Measurements from ENCODE around the gene MAZ.
"Not testable (repeated sequence)": the region's sequence is repeated elsewhere in the genome, so short reads cannot be mapped to it uniquely, and the experiment has no call there.

MAZ gene

DNA sequence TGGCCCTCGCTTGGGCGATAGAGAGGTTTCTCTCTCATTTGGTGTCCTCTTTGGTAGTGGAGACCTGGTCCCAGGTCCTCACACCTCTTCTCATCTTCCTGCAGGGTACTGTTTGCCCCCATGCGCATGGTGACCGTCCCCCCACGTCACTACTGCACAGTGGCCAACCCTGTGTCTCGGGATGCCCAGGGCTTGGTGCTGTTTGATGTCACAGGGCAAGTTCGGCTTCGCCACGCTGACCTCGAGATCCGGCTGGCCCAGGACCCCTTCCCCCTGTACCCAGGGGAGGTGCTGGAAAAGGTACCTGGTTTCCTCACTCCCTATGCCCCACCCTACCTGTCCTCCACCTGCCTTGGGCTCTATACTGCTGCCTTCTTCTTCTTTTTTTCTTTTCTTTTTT lies 24.4 kb downstream of the MAZ start:
- TF ChIP-seq, protein P1, sequence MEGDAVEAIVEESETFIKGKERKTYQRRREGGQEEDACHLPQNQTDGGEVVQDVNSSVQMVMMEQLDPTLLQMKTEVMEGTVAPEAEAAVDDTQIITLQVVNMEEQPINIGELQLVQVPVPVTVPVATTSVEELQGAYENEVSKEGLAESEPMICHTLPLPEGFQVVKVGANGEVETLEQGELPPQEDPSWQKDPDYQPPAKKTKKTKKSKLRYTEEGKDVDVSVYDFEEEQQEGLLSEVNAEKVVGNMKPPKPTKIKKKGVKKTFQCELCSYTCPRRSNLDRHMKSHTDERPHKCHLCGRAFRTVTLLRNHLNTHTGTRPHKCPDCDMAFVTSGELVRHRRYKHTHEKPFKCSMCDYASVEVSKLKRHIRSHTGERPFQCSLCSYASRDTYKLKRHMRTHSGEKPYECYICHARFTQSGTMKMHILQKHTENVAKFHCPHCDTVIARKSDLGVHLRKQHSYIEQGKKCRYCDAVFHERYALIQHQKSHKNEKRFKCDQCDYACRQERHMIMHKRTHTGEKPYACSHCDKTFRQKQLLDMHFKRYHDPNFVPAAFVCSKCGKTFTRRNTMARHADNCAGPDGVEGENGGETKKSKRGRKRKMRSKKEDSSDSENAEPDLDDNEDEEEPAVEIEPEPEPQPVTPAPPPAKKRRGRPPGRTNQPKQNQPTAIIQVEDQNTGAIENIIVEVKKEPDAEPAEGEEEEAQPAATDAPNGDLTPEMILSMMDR (IDR thresholded peaks at IDR 0.05; ENCODE audit: low read depth, low read length), result no peak
- Histone ChIP-seq H3K36me3 (no peaks in the 10 kb centered on the region), H3K27ac (no peak overlapping the region)

DNA sequence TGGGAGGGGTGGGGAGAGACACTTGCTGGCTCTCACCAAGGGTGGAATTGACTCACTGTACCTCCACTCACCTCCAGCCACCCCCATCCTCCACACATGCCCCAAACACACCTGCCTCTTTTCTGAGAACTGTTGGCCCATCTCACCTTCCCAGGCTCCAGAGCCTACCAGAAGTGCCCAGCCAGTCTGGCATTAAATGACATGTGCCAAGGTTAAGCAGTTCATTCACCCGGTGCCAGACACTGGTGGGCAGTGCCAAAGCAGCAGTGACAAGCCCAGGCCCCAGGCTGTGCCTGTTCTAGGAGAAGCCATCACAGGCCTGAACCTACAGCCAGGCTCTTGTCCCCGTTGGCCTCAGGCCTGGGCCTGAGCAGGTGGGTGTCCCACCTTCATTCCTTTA lies 25.2 kb downstream of the MAZ start:
- no peaks in the 10 kb centered on the region for H3K36me3 ChIP-seq
- TF ChIP-seq, protein P1 (IDR thresholded peaks at IDR 0.05; ENCODE audit: low read depth, low read length), result no peak
- H3K4me3 ChIP-seq (ENCODE audit: low read depth, low read length), result no peak overlapping the region

More for the DNA sequence above, 24.4 kb downstream of the MAZ start:
- no peak for DNase-seq
- Histone ChIP-seq H3K9me3 (ENCODE audit: severe bottlenecking) (no peaks in the 10 kb centered on the region), H3K4me3 (ENCODE audit: low read depth, low read length) (no peak overlapping the region), H3K27me3 (ENCODE audit: insufficient read depth, low read depth, severe bottlenecking) (no peaks in the 10 kb centered on the region)

DNA sequence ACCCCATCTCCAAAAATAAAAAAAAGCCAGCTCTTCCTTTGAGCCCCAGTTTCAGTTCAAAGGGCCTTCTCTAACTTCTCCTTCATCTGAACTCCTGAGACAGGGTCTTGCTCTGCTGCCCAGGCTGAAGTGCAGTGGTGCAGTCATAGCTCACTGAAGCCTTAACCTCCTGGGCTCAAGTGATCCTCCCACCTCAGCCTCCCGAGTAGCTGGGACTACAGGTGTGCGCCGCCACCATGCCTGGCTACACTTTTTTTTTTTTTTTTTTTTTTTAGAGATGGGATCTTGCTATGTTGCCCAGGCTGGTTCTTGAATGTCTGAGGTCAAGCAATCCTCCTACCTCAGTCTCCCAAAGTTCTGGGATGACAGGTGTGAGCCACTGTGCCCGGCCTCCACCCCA lies 26.9 kb downstream of the MAZ start:
- not testable (repeated sequence) for H3K9me3 ChIP-seq (ENCODE audit: severe bottlenecking); H3K4me3 ChIP-seq (ENCODE audit: low read depth, low read length); H3K36me3 ChIP-seq; H3K27me3 ChIP-seq (ENCODE audit: insufficient read depth, low read depth, severe bottlenecking); DNase-seq; H3K27ac ChIP-seq

More for the DNA sequence above, 25.2 kb downstream of the MAZ start:
- H3K27ac ChIP-seq, result no peak overlapping the region
- no peaks in the 10 kb centered on the region for H3K9me3 ChIP-seq (ENCODE audit: severe bottlenecking)
- no peak for DNase-seq
- no peaks in the 10 kb centered on the region for H3K27me3 ChIP-seq (ENCODE audit: insufficient read depth, low read depth, severe bottlenecking)

DNA sequence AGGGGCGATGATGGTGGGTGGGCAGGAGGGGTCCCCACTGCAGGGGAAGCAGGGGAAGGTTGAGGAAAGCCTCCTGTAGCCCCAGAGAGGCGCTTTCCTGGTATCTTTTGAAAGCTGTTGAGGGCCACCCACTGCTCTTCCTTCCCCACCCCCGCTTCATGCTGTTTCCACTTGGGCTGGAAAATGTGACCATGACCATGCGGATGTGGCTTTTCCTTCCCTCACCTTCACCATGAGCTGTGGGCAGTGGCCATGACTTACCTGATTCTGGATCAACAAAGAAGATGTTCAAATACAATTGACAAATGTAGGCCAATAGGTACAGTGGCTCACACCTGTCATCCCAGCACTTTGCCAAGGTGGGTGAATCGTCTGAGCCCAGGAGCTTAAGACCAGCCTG lies 27.8 kb downstream of the MAZ start:
- Histone ChIP-seq H3K9me3 (ENCODE audit: severe bottlenecking) (no peaks in the 10 kb centered on the region), H3K27ac (no peak overlapping the region), H3K4me3 (ENCODE audit: low read depth, low read length) (no peak overlapping the region), H3K36me3 (no peaks in the 10 kb centered on the region), H3K27me3 (ENCODE audit: insufficient read depth, low read depth, severe bottlenecking) (no peaks in the 10 kb centered on the region)
- TF ChIP-seq, protein P1 (IDR thresholded peaks at IDR 0.05; ENCODE audit: low read depth, low read length), result no peak
- no peak for DNase-seq

DNA sequence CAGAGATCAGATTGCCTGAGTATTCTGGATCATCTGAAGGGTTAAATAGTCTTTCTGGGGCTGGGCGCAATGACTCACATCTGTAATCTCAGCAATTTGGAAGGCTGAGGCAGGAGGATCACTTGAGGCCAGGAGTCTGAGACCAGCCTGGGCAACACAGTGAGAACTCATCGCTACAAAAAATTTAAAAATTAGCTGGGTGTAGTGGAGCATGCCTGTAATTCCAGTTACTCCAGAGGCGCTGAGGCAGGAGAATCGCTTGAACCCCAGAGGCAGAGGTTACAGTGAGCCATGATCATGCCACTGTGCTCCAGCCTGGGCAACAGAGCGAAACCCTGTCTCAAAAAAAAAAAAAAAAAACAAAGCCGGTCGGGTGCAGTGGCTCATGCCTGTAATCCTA lies 29.6 kb downstream of the MAZ start:
- no peak for DNase-seq
- Histone ChIP-seq H3K36me3 (no peaks in the 10 kb centered on the region), H3K9me3 (ENCODE audit: severe bottlenecking) (no peaks in the 10 kb centered on the region), H3K4me3 (ENCODE audit: low read depth, low read length) (no peak overlapping the region), H3K27me3 (ENCODE audit: insufficient read depth, low read depth, severe bottlenecking) (no peaks in the 10 kb centered on the region), H3K27ac (no peak overlapping the region)
- TF ChIP-seq, protein P1 (IDR thresholded peaks at IDR 0.05; ENCODE audit: low read depth, low read length), result no peak

DNA sequence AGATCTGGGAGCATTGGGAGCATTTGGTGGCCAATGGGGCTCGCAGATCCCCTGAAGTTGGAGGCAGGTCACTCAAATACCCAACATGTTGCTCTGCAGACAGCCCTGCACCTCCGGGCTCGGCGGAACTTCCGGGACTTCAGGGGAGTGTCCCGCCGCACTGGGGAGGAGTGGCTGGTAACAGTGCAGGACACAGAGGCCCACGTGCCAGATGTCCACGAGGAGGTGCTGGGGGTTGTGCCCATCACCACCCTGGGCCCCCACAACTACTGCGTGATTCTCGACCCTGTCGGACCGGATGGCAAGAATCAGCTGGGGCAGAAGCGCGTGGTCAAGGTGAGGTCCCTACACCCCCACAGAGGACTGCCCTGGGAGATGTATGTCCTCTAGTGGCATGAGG lies 30.3 kb downstream of the MAZ start:
- DNase-seq, result no peak
- Histone ChIP-seq H3K4me3 (ENCODE audit: low read depth, low read length) (no peak overlapping the region), H3K36me3 (no peaks in the 10 kb centered on the region), H3K9me3 (ENCODE audit: severe bottlenecking) (no peaks in the 10 kb centered on the region), H3K27me3 (ENCODE audit: insufficient read depth, low read depth, severe bottlenecking) (no peaks in the 10 kb centered on the region), H3K27ac (no peak overlapping the region)
- TF ChIP-seq, protein P1 (IDR thresholded peaks at IDR 0.05; ENCODE audit: low read depth, low read length), result no peak

Measured in WERI-Rb-1 (cell line).